ENCODE data around the gene HPS5.
A peak's percentile ranks its signal among the peaks of the same experiment; 100 is the strongest.
"Not testable (repeated sequence)": the region's sequence is repeated elsewhere in the genome, so short reads cannot be mapped to it uniquely, and the experiment has no call there.

HPS5 gene

GRCh38 chr11:18285841-18286240 is 36.1 kb downstream of the HPS5 start:
- no peak overlapping the region for H3K4me3 ChIP-seq (ENCODE audit: low read depth in 1 of 5, low read length in 5 of 5)
- H3K27me3 ChIP-seq (ENCODE audit: control insufficient read depth in 5 of 5, insufficient read depth in 4 of 5, low read length in 5 of 5): no peaks in the 10 kb centered on the region
- H3K9me3 ChIP-seq (ENCODE audit: control insufficient read depth in 5 of 5, low read length in 5 of 5): no peaks in the 10 kb centered on the region
- no peak overlapping the region for H3K27ac ChIP-seq (ENCODE audit: low read depth, low read length)
- H3K4me1 ChIP-seq (ENCODE audit: control insufficient read depth in 5 of 5, insufficient read depth in 5 of 5, low read length in 5 of 5): no peaks in the 10 kb centered on the region
- H3K9ac ChIP-seq (ENCODE audit: low read length in 5 of 5): no peak overlapping the region
- H3K36me3 ChIP-seq (ENCODE audit: control insufficient read depth in 5 of 5, insufficient read depth in 5 of 5, low read length in 5 of 5): peaks cover 47 to 79% (median 62%) of the 10 kb centered on the region in 5 donors

- Histone ChIP-seq H3K9ac (ENCODE audit: low read length in 5 of 5) (no peak overlapping the region), H3K36me3 (ENCODE audit: control insufficient read depth in 5 of 5, insufficient read depth in 5 of 5, low read length in 5 of 5) (peaks cover 42 to 67% (median 49%) of the 10 kb centered on the region in 5 donors), H3K27me3 (ENCODE audit: control insufficient read depth in 5 of 5, insufficient read depth in 4 of 5, low read length in 5 of 5) (no peaks in the 10 kb centered on the region), H3K4me3 (ENCODE audit: low read depth in 1 of 5, low read length in 5 of 5) (no peak overlapping the region), H3K27ac (ENCODE audit: low read depth, low read length) (no peak overlapping the region), H3K4me1 (ENCODE audit: control insufficient read depth in 5 of 5, insufficient read depth in 5 of 5, low read length in 5 of 5) (peaks cover 0 to 2% (median 0%) of the 10 kb centered on the region in 5 donors), H3K9me3 (ENCODE audit: control insufficient read depth in 5 of 5, low read length in 5 of 5) (no peaks in the 10 kb centered on the region)
Measured at GRCh38 chr11:18282626-18283025, 39.3 kb downstream of the HPS5 start.

GRCh38 chr11:18280438-18281045 is 41.4 kb downstream of the HPS5 start:
- H3K4me1 ChIP-seq (ENCODE audit: control insufficient read depth in 5 of 5, insufficient read depth in 5 of 5, low read length in 5 of 5): peaks cover 0 to 4% (median 0%) of the 10 kb centered on the region in 5 donors
- no peaks in the 10 kb centered on the region for H3K9me3 ChIP-seq (ENCODE audit: control insufficient read depth in 5 of 5, low read length in 5 of 5)
- no peaks in the 10 kb centered on the region for H3K27me3 ChIP-seq (ENCODE audit: control insufficient read depth in 5 of 5, insufficient read depth in 4 of 5, low read length in 5 of 5)
- H3K27ac ChIP-seq (ENCODE audit: low read depth, low read length): no peak overlapping the region
- H3K9ac ChIP-seq (ENCODE audit: low read length in 5 of 5): no peak overlapping the region
- peaks cover 29 to 47% (median 32%) of the 10 kb centered on the region in 5 donors for H3K36me3 ChIP-seq (ENCODE audit: control insufficient read depth in 5 of 5, insufficient read depth in 5 of 5, low read length in 5 of 5)
- H3K4me3 ChIP-seq (ENCODE audit: low read depth in 1 of 5, low read length in 5 of 5): no peak overlapping the region

GRCh38 chr11:18277565-18278271 is 44.2 kb downstream of the HPS5 start:
- Histone ChIP-seq H3K36me3 (ENCODE audit: control insufficient read depth in 5 of 5, insufficient read depth in 5 of 5, low read length in 5 of 5) (peaks cover 13 to 31% (median 16%) of the 10 kb centered on the region in 5 donors), H3K27ac (ENCODE audit: low read depth, low read length) (no peak overlapping the region), H3K9me3 (ENCODE audit: control insufficient read depth in 5 of 5, low read length in 5 of 5) (no peaks in the 10 kb centered on the region), H3K4me1 (ENCODE audit: control insufficient read depth in 5 of 5, insufficient read depth in 5 of 5, low read length in 5 of 5) (peaks cover 0 to 4% (median 0%) of the 10 kb centered on the region in 5 donors), H3K4me3 (ENCODE audit: low read depth in 1 of 5, low read length in 5 of 5) (no peak overlapping the region), H3K9ac (ENCODE audit: low read length in 5 of 5) (no peak overlapping the region), H3K27me3 (ENCODE audit: control insufficient read depth in 5 of 5, insufficient read depth in 4 of 5, low read length in 5 of 5) (no peaks in the 10 kb centered on the region)

GRCh38 chr11:18271206-18271605 is 50.7 kb downstream of the HPS5 start:
- Histone ChIP-seq H3K9me3 (ENCODE audit: control insufficient read depth in 5 of 5, low read length in 5 of 5) (no peaks in the 10 kb centered on the region), H3K27ac (ENCODE audit: low read depth, low read length) (no peak overlapping the region), H3K27me3 (ENCODE audit: control insufficient read depth in 5 of 5, insufficient read depth in 4 of 5, low read length in 5 of 5) (no peaks in the 10 kb centered on the region), H3K4me1 (ENCODE audit: control insufficient read depth in 5 of 5, insufficient read depth in 5 of 5, low read length in 5 of 5) (peaks cover 0 to 3% (median 0%) of the 10 kb centered on the region in 5 donors), H3K4me3 (ENCODE audit: low read depth in 1 of 5, low read length in 5 of 5) (no peak overlapping the region), H3K9ac (ENCODE audit: low read length in 5 of 5) (no peak overlapping the region), H3K36me3 (ENCODE audit: control insufficient read depth in 5 of 5, insufficient read depth in 5 of 5, low read length in 5 of 5) (peaks cover 0 to 3% (median 0%) of the 10 kb centered on the region in 5 donors)

DNA sequence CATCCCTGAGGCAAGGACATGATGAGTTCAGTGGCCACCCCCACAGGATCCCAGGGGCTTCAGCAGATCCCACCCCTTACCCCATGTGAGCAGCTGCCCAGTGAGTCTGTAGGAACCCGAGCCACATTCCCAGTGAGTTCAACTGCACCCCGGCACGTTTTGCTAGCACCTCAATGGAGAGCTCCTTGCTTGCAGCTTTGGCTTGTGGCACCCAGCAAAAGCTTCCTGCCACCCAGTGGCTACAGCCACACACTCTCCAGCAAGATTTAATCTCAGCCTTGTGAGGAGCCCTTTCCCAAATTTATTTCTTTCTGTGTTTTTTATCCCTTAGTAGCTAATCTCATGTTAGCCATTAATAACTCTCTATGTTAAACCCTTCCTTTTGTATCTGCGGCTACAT is 51.8 kb downstream of the HPS5 start:
- Histone ChIP-seq H3K4me1 (ENCODE audit: control insufficient read depth in 5 of 5, insufficient read depth in 5 of 5, low read length in 5 of 5) (peaks cover 0 to 9% (median 2%) of the 10 kb centered on the region in 5 donors), H3K9ac (ENCODE audit: low read length in 5 of 5) (no peak overlapping the region), H3K4me3 (ENCODE audit: low read depth in 1 of 5, low read length in 5 of 5) (no peak overlapping the region), H3K27me3 (ENCODE audit: control insufficient read depth in 5 of 5, insufficient read depth in 4 of 5, low read length in 5 of 5) (no peaks in the 10 kb centered on the region), H3K9me3 (ENCODE audit: control insufficient read depth in 5 of 5, low read length in 5 of 5) (no peaks in the 10 kb centered on the region), H3K36me3 (ENCODE audit: control insufficient read depth in 5 of 5, insufficient read depth in 5 of 5, low read length in 5 of 5) (peaks cover 0 to 2% (median 0%) of the 10 kb centered on the region in 5 donors), H3K27ac (ENCODE audit: low read depth, low read length) (no peak overlapping the region)

GRCh38 chr11:18269252-18269651 is 52.7 kb downstream of the HPS5 start:
- not testable (repeated sequence) for H3K27me3 ChIP-seq (ENCODE audit: control insufficient read depth in 5 of 5, insufficient read depth in 4 of 5, low read length in 5 of 5)

DNA sequence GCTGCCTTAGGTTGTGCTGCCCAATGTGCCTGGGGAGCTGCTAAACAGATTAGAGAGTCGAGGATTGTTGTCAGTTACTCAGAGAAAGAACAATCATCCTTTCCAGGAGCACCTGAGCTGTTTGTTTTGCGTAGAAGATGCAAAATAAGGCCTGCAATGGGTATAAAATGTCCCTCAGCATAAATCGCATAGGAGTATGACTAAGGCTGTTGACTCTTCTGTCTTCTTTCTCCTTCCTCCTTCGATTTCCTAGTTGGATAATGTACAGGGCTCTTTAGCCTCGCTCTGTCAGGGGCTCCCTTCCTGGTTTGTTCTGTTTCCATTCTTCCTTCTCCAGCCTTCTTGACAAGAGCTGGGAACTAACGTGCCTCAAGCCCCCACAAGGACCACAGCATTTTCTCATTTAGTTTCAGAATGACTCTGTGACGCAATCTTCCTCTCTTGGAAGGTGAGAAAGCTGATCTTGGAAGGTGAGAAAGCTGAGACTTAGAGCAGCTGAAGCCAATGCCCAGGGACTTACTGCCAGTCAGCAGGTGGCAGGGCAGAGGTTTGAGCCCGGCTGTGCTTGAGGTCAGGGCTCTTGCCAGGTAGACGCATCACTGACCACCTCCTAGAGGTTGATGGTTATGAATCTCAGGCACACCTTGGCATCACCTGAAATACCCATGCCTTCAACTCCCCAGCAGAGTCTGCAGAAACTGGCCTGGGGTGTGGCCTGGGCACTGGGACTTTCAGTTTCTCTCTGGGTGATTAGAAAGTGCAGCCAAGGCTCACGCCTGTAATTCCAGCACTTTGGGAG is 54.4 kb downstream of the HPS5 start:
- H3K9ac ChIP-seq (ENCODE audit: low read length in 5 of 5); H3K27ac ChIP-seq (ENCODE audit: low read depth, low read length); H3K27me3 ChIP-seq (ENCODE audit: control insufficient read depth in 5 of 5, insufficient read depth in 4 of 5, low read length in 5 of 5); H3K4me3 ChIP-seq (ENCODE audit: low read depth in 1 of 5, low read length in 5 of 5); H3K4me1 ChIP-seq (ENCODE audit: control insufficient read depth in 5 of 5, insufficient read depth in 5 of 5, low read length in 5 of 5); H3K36me3 ChIP-seq (ENCODE audit: control insufficient read depth in 5 of 5, insufficient read depth in 5 of 5, low read length in 5 of 5); H3K9me3 ChIP-seq (ENCODE audit: control insufficient read depth in 5 of 5, low read length in 5 of 5): not testable (repeated sequence)

More at GRCh38 chr11:18269252-18269651, 52.7 kb downstream of the HPS5 start:
- not testable (repeated sequence) for H3K36me3 ChIP-seq (ENCODE audit: control insufficient read depth in 5 of 5, insufficient read depth in 5 of 5, low read length in 5 of 5); H3K27ac ChIP-seq (ENCODE audit: low read depth, low read length); H3K4me3 ChIP-seq (ENCODE audit: low read depth in 1 of 5, low read length in 5 of 5); H3K9me3 ChIP-seq (ENCODE audit: control insufficient read depth in 5 of 5, low read length in 5 of 5); H3K9ac ChIP-seq (ENCODE audit: low read length in 5 of 5); H3K4me1 ChIP-seq (ENCODE audit: control insufficient read depth in 5 of 5, insufficient read depth in 5 of 5, low read length in 5 of 5)

GRCh38 chr11:18265949-18266348 is 56.0 kb downstream of the HPS5 start, which contains the start of gene SAA1:
SAA1 (plus strand) TSS chr11:18266264; CDS start chr11:18266888, 624 bp downstream.
- Histone ChIP-seq H3K4me3 (ENCODE audit: low read depth in 1 of 5, low read length in 5 of 5) (no peak within 1 kb of the TSS), H3K27ac (ENCODE audit: low read depth, low read length) (no peak within 1 kb of the TSS), H3K36me3 (ENCODE audit: control insufficient read depth in 5 of 5, insufficient read depth in 5 of 5, low read length in 5 of 5) (no peaks in the 10 kb centered on the region), H3K27me3 (ENCODE audit: control insufficient read depth in 5 of 5, insufficient read depth in 4 of 5, low read length in 5 of 5) (no peaks in the 10 kb centered on the region), H3K4me1 (ENCODE audit: control insufficient read depth in 5 of 5, insufficient read depth in 5 of 5, low read length in 5 of 5) (peaks cover 0 to 9% (median 2%) of the 10 kb centered on the region in 5 donors), H3K9me3 (ENCODE audit: control insufficient read depth in 5 of 5, low read length in 5 of 5) (no peaks in the 10 kb centered on the region), H3K9ac (ENCODE audit: low read length in 5 of 5) (peak within 1 kb of the TSS in 1 of 5 donors; percentile 6)
